ENCODE data around the gene IFITM2. TPM values are rescaled to one million over a fixed set of nuclear protein-coding genes. Genes with fewer than 3 reads are reported as not detected.

IFITM2 gene
- total RNA-seq, 4 donors from 2014 or later, result 89.3 to 183 (median 126) TPM

- H3K4me1 ChIP-seq, result peaks cover 0 to 29% (median 11%) of the 10 kb centered on the region in 3 donors
- H3K4me3 ChIP-seq, result no peak overlapping the region
- no peak for ATAC-seq
- peaks cover 29% of the 10 kb centered on the region for H3K27me3 ChIP-seq
- no peak overlapping the region for H3K27ac ChIP-seq
- no peaks in the 10 kb centered on the region for H3K9me3 ChIP-seq
- peaks cover 0 to 35% of the 10 kb centered on the region in 2 donors for H3K36me3 ChIP-seq
- WGBS, 2 donors (ENCODE audit: low coverage in 1 of 2), result 70 to 77% methylated on average over 2 to 4 of the region's 18 CpGs
- no peak for TF ChIP-seq POLR2AphosphoS5 (IDR thresholded peaks at IDR 0.05)
- TF ChIP-seq POLR2A (IDR thresholded peaks at IDR 0.05), result no peak
- TF ChIP-seq, protein P1, sequence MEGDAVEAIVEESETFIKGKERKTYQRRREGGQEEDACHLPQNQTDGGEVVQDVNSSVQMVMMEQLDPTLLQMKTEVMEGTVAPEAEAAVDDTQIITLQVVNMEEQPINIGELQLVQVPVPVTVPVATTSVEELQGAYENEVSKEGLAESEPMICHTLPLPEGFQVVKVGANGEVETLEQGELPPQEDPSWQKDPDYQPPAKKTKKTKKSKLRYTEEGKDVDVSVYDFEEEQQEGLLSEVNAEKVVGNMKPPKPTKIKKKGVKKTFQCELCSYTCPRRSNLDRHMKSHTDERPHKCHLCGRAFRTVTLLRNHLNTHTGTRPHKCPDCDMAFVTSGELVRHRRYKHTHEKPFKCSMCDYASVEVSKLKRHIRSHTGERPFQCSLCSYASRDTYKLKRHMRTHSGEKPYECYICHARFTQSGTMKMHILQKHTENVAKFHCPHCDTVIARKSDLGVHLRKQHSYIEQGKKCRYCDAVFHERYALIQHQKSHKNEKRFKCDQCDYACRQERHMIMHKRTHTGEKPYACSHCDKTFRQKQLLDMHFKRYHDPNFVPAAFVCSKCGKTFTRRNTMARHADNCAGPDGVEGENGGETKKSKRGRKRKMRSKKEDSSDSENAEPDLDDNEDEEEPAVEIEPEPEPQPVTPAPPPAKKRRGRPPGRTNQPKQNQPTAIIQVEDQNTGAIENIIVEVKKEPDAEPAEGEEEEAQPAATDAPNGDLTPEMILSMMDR (IDR thresholded peaks at IDR 0.05), result no peak
- no peak for TF ChIP-seq EP300 (IDR thresholded peaks at IDR 0.05)
These were observed 14.3 kb upstream of the IFITM2 start for GRCh38 chr11:293271-293851.

DNA sequence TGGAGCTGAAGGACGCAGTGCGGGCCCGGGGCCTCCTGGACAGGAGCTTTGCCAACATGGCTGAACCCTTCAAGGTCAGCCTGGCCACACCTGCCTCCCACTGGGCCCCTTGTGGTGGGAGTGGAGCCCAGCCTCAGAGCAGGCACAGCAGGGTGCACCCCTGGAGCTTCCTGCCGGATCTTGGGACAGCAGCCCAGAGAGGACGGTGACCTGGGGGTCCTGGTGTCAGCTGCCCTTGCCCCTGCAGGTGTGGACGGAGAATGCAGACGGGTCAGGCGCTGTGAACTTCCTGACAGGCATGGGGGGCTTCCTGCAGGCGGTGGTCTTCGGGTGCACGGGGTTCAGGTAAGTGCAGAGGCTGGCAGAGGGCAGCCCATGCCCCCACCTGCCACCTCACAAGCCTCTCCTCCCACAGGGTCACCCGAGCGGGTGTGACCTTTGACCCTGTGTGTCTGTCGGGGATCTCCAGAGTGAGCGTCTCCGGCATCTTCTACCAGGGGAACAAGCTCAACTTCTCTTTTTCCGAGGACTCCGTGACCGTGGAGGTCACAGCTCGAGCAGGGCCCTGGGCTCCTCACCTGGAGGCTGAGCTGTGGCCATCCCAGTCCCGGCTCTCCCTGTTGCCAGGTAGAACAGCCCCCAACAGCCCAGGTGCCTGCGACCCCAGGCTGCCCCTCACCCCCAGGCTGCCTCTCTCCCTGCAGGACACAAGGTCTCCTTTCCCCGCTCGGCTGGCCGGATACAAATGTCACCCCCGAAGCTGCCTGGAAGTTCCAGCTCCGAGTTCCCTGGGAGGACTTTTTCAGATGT is 13.6 kb upstream of the IFITM2 start:
- TF ChIP-seq, protein P1 (IDR thresholded peaks at IDR 0.05), result no peak
- TF ChIP-seq EP300 (IDR thresholded peaks at IDR 0.05) (no peak), POLR2AphosphoS5 (IDR thresholded peaks at IDR 0.05) (no peak), POLR2A (IDR thresholded peaks at IDR 0.05) (no peak)
- no peak overlapping the region for H3K27ac ChIP-seq
- H3K4me3 ChIP-seq, result no peak overlapping the region
- H3K4me1 ChIP-seq, result peaks cover 0 to 24% (median 11%) of the 10 kb centered on the region in 3 donors
- no peak for ATAC-seq
- peaks cover 36% of the 10 kb centered on the region for H3K27me3 ChIP-seq
- H3K9me3 ChIP-seq, result no peaks in the 10 kb centered on the region
- peaks cover 0 to 35% of the 10 kb centered on the region in 2 donors for H3K36me3 ChIP-seq
- 60% methylated on average over 2 of the region's 27 CpGs; no CpG with 5 or more reads in 1 of the 2 donors for WGBS, 2 donors (ENCODE audit: low coverage in 1 of 2)

GRCh38 chr11:294780-295179 is 12.8 kb upstream of the IFITM2 start:
- Histone ChIP-seq H3K36me3 (peaks cover 0 to 35% of the 10 kb centered on the region in 2 donors), H3K4me1 (peaks cover 0 to 17% (median 6%) of the 10 kb centered on the region in 3 donors), H3K9me3 (no peaks in the 10 kb centered on the region), H3K27me3 (peaks cover 43% of the 10 kb centered on the region), H3K27ac (no peak overlapping the region), H3K4me3 (no peak overlapping the region)
- no peak for ATAC-seq
- TF ChIP-seq, protein P1 (IDR thresholded peaks at IDR 0.05), result no peak
- no peak for TF ChIP-seq EP300 (IDR thresholded peaks at IDR 0.05)
- TF ChIP-seq POLR2AphosphoS5 (IDR thresholded peaks at IDR 0.05), result no peak
- no peak for TF ChIP-seq POLR2A (IDR thresholded peaks at IDR 0.05)
- WGBS, 2 donors (ENCODE audit: low coverage in 1 of 2), result 67% methylated on average over 1 of the region's 16 CpGs; no CpG with 5 or more reads in 1 of the 2 donors

DNA sequence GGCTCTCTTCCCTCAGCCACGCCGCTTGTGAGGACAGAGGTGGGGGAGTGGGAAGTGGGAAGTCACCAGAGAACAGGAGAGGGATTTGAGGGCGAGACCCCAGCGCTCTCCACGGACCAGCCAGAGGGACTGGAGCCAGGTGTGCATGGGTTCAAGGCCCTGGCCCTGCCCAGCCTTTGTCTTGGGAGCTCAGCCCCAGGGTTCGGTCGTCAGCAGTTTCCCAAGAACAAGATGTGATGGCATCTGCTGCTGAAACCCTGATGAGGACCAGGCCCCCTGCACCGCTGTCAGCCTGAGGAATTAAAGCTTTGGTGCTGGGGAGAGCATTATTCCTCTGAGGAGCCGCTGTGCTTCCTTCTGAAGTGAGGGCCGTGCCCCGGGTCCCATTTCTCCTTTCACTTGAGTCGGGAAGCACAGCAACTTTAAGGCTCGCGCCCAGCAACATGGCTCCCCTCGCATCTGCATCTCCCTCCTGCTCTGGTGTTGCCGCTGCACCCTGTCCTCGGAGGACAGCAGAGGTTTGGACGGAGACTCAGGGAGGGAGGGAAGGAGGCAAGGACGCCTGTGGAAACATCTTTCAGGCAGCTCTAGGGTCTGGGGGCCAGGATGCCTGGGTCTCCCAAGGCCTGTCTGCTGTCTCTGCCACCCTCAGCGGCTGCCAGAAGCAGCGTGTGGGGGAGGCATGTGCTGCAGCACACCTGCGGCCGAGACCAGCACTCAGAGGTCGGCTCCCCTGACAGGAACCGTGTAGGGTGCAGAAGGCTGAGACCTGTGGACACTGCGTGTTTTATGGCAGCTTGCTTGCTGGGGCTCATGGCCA is 12.1 kb upstream of the IFITM2 start:
- H3K36me3 ChIP-seq, result peaks cover 0 to 35% of the 10 kb centered on the region in 2 donors
- WGBS, 2 donors (ENCODE audit: low coverage in 1 of 2), result 47% methylated on average over 3 of the region's 26 CpGs; no CpG with 5 or more reads in 1 of the 2 donors
- no peak for ATAC-seq
- TF ChIP-seq POLR2AphosphoS5 (IDR thresholded peaks at IDR 0.05) (no peak), POLR2A (IDR thresholded peaks at IDR 0.05) (no peak), EP300 (IDR thresholded peaks at IDR 0.05) (no peak)
- TF ChIP-seq, protein P1 (IDR thresholded peaks at IDR 0.05), result no peak
- H3K4me3 ChIP-seq, result no peak overlapping the region
- peaks cover 0 to 15% (median 4%) of the 10 kb centered on the region in 3 donors for H3K4me1 ChIP-seq
- no peak overlapping the region for H3K27ac ChIP-seq
- H3K27me3 ChIP-seq, result peaks cover 51% of the 10 kb centered on the region
- no peaks in the 10 kb centered on the region for H3K9me3 ChIP-seq

Data from gastroesophageal sphincter (tissue), 4 donors.